CMK (cell line): ENCODE results near the gene SPSB3.
A peak's percentile ranks its signal among the peaks of the same experiment; 100 is the strongest.

Source experiments
- DNase-seq: peaks from one replicate; pipeline ENCODE4 v3.0.0-alpha.2; 2010; ENCODE audit warnings: low read depth

SPSB3 gene

GRCh38 chr16:1782408-1783264 lies at the start of gene SPSB3, which contains the start of gene NUBP2:
SPSB3 (minus strand) TSS chr16:1782571; CDS start chr16:1781483, 1,088 bp downstream.
NUBP2 (plus strand) TSS chr16:1782960; CDS start chr16:1783021, 61 bp downstream.
- DNase-seq = peak; percentile 99

GRCh38 chr16:1831186-1832075 lies 49.1 kb upstream of the SPSB3 start:
- no peak for DNase-seq

GRCh38 chr16:1830213-1830612 lies 47.8 kb upstream of the SPSB3 start:
- DNase-seq = no peak

- DNase-seq = no peak
These were observed 46.5 kb upstream of the SPSB3 start for GRCh38 chr16:1828645-1829410.

GRCh38 chr16:1826691-1827573 lies 44.6 kb upstream of the SPSB3 start, which contains the start of the genes FAHD1 and HAGH:
FAHD1 (plus strand) TSS chr16:1827206; CDS start chr16:1827239, 33 bp downstream.
HAGH (minus strand) TSS chr16:1826825; CDS start chr16:1826787, 38 bp downstream.
- DNase-seq = peak; percentile 70

- peak; percentile 22 for DNase-seq
These were observed 43.7 kb upstream of the SPSB3 start for GRCh38 chr16:1825864-1826690.

GRCh38 chr16:1825381-1825863 lies 43.1 kb upstream of the SPSB3 start:
- no peak for DNase-seq

- no peak for DNase-seq
These were observed 41.5 kb upstream of the SPSB3 start for GRCh38 chr16:1823821-1824220.

GRCh38 chr16:1822801-1823200 lies 40.4 kb upstream of the SPSB3 start:
- no peak for DNase-seq

GRCh38 chr16:1821861-1822611 lies 39.7 kb upstream of the SPSB3 start:
- DNase-seq = no peak

GRCh38 chr16:1820946-1821290 lies 38.5 kb upstream of the SPSB3 start:
- DNase-seq = no peak

GRCh38 chr16:1820096-1820945 lies 38.0 kb upstream of the SPSB3 start:
- DNase-seq = no peak

GRCh38 chr16:1819611-1820010 lies 37.2 kb upstream of the SPSB3 start:
- no peak for DNase-seq

GRCh38 chr16:1818873-1819525 lies 36.6 kb upstream of the SPSB3 start:
- DNase-seq = no peak

GRCh38 chr16:1818204-1818872 lies 36.0 kb upstream of the SPSB3 start:
- DNase-seq = no peak

- no peak for DNase-seq
These were observed 35.3 kb upstream of the SPSB3 start for GRCh38 chr16:1817716-1818115.

- no peak for DNase-seq
These were observed 34.9 kb upstream of the SPSB3 start for GRCh38 chr16:1817276-1817589.
